ENCODE measurements around the gene PAQR5.

PAQR5 gene

GRCh38 chr15:69402816-69403215 is 104.1 kb downstream of the PAQR5 start:
- Histone ChIP-seq H3K14ac (ENCODE audit: low read length in 2 of 2) (no peak overlapping the region), H2AFZ (ENCODE audit: low read depth, low read length) (no peak overlapping the region), H2BK12ac (ENCODE audit: low read length in 2 of 2) (no peak overlapping the region), H3K4ac (ENCODE audit: low read depth in 1 of 2, low read length in 2 of 2) (no peak overlapping the region), H4K8ac (ENCODE audit: low read length) (peak overlapping the region; percentile 3), H3K9me3 (ENCODE audit: control insufficient read depth, low read length) (no peaks in the 10 kb centered on the region), H3K4me3 (ENCODE audit: insufficient read depth in 1 of 2, low read depth in 1 of 2, low read length in 2 of 2) (no peak overlapping the region), H3K36me3 (ENCODE audit: control insufficient read depth in 1 of 2, insufficient read depth in 2 of 2, low read depth in 1 of 2, low read length in 2 of 2) (no peaks in the 10 kb centered on the region), H2AK5ac (ENCODE audit: low read length, severe bottlenecking) (no peak overlapping the region), H3K23ac (ENCODE audit: low read length in 2 of 2) (no peak overlapping the region), H2BK5ac (ENCODE audit: low read depth, low read length, poor library complexity, severe bottlenecking) (no peak overlapping the region), H3K4me2 (ENCODE audit: low read length, poor library complexity, severe bottlenecking) (no peak overlapping the region), H3K27me3 (ENCODE audit: control insufficient read depth in 1 of 2, insufficient read depth in 1 of 2, low read length in 2 of 2) (no peaks in the 10 kb centered on the region), H3K18ac (ENCODE audit: low read depth in 1 of 2, low read length in 2 of 2) (no peak overlapping the region), H2BK15ac (ENCODE audit: low read depth, poor library complexity, severe bottlenecking) (peak overlapping the region; percentile 44), H4K91ac (ENCODE audit: low read length) (no peak overlapping the region), H3K9ac (ENCODE audit: low read length) (no peak overlapping the region), H2BK120ac (ENCODE audit: low read depth, low read length) (no peak overlapping the region), H3K4me1 (ENCODE audit: control insufficient read depth, insufficient read depth, low read depth, low read length) (peaks cover 3% of the 10 kb centered on the region), H3K79me1 (replicated peaks; ENCODE audit: low read length, poor library complexity, severe bottlenecking) (peaks cover 12% of the 10 kb centered on the region), H3K27ac (ENCODE audit: low read length, poor library complexity, severe bottlenecking) (no peak overlapping the region)
- WGBS, result no CpG with 5 or more reads among the region's 2 CpGs
- DNase-seq, result no peak

- Histone ChIP-seq H3K14ac (ENCODE audit: low read length in 2 of 2) (no peak overlapping the region), H2BK15ac (ENCODE audit: low read depth, poor library complexity, severe bottlenecking) (no peak overlapping the region), H3K27me3 (ENCODE audit: control insufficient read depth in 1 of 2, insufficient read depth in 1 of 2, low read length in 2 of 2) (no peaks in the 10 kb centered on the region), H3K18ac (ENCODE audit: low read depth in 1 of 2, low read length in 2 of 2) (no peak overlapping the region), H3K4me2 (ENCODE audit: low read length, poor library complexity, severe bottlenecking) (no peak overlapping the region), H2AK5ac (ENCODE audit: low read length, severe bottlenecking) (no peak overlapping the region), H3K9me3 (ENCODE audit: control insufficient read depth, low read length) (no peaks in the 10 kb centered on the region), H2BK5ac (ENCODE audit: low read depth, low read length, poor library complexity, severe bottlenecking) (no peak overlapping the region), H3K9ac (ENCODE audit: low read length) (no peak overlapping the region), H2BK120ac (ENCODE audit: low read depth, low read length) (no peak overlapping the region), H3K27ac (ENCODE audit: low read length, poor library complexity, severe bottlenecking) (no peak overlapping the region), H3K36me3 (ENCODE audit: control insufficient read depth in 1 of 2, insufficient read depth in 2 of 2, low read depth in 1 of 2, low read length in 2 of 2) (no peaks in the 10 kb centered on the region), H3K4me3 (ENCODE audit: insufficient read depth in 1 of 2, low read depth in 1 of 2, low read length in 2 of 2) (no peak overlapping the region), H3K79me1 (replicated peaks; ENCODE audit: low read length, poor library complexity, severe bottlenecking) (peaks cover 14% of the 10 kb centered on the region), H4K91ac (ENCODE audit: low read length) (no peak overlapping the region), H2AFZ (ENCODE audit: low read depth, low read length) (no peak overlapping the region), H3K4me1 (ENCODE audit: control insufficient read depth, insufficient read depth, low read depth, low read length) (peaks cover under 1% of the 10 kb centered on the region), H3K4ac (ENCODE audit: low read depth in 1 of 2, low read length in 2 of 2) (no peak overlapping the region), H4K8ac (ENCODE audit: low read length) (no peak overlapping the region), H3K23ac (ENCODE audit: low read length in 2 of 2) (no peak overlapping the region), H2BK12ac (ENCODE audit: low read length in 2 of 2) (no peak overlapping the region)
- WGBS, result 49% methylated on average over 4 of the region's 4 CpGs
- peak; percentile 81 for DNase-seq
These were observed 104.9 kb downstream of the PAQR5 start for GRCh38 chr15:69403594-69403993.

GRCh38 chr15:69405110-69405509 is 106.4 kb downstream of the PAQR5 start:
- no peak overlapping the region for H2BK5ac ChIP-seq (ENCODE audit: low read depth, low read length, poor library complexity, severe bottlenecking)
- H3K9me3 ChIP-seq (ENCODE audit: control insufficient read depth, low read length), result no peaks in the 10 kb centered on the region
- H3K9ac ChIP-seq (ENCODE audit: low read length), result peak overlapping the region; percentile 32
- H3K23ac ChIP-seq (ENCODE audit: low read length in 2 of 2), result no peak overlapping the region
- H3K4me1 ChIP-seq (ENCODE audit: control insufficient read depth, insufficient read depth, low read depth, low read length), result no peaks in the 10 kb centered on the region
- H3K36me3 ChIP-seq (ENCODE audit: control insufficient read depth in 1 of 2, insufficient read depth in 2 of 2, low read depth in 1 of 2, low read length in 2 of 2), result no peaks in the 10 kb centered on the region
- no peak overlapping the region for H3K14ac ChIP-seq (ENCODE audit: low read length in 2 of 2)
- no peak overlapping the region for H4K91ac ChIP-seq (ENCODE audit: low read length)
- no peak overlapping the region for H2AK5ac ChIP-seq (ENCODE audit: low read length, severe bottlenecking)
- WGBS, result 70% methylated on average over 3 of the region's 3 CpGs
- no peak overlapping the region for H3K27ac ChIP-seq (ENCODE audit: low read length, poor library complexity, severe bottlenecking)
- H2BK15ac ChIP-seq (ENCODE audit: low read depth, poor library complexity, severe bottlenecking), result no peak overlapping the region
- H4K8ac ChIP-seq (ENCODE audit: low read length), result no peak overlapping the region
- no peak overlapping the region for H3K4me2 ChIP-seq (ENCODE audit: low read length, poor library complexity, severe bottlenecking)
- DNase-seq, result no peak
- no peak overlapping the region for H3K18ac ChIP-seq (ENCODE audit: low read depth in 1 of 2, low read length in 2 of 2)
- H3K4ac ChIP-seq (ENCODE audit: low read depth in 1 of 2, low read length in 2 of 2), result no peak overlapping the region
- H2BK120ac ChIP-seq (ENCODE audit: low read depth, low read length), result no peak overlapping the region
- peaks cover 17% of the 10 kb centered on the region for H3K79me1 ChIP-seq (replicated peaks; ENCODE audit: low read length, poor library complexity, severe bottlenecking)
- H3K27me3 ChIP-seq (ENCODE audit: control insufficient read depth in 1 of 2, insufficient read depth in 1 of 2, low read length in 2 of 2), result no peaks in the 10 kb centered on the region
- H2AFZ ChIP-seq (ENCODE audit: low read depth, low read length), result no peak overlapping the region
- H2BK12ac ChIP-seq (ENCODE audit: low read length in 2 of 2), result no peak overlapping the region
- H3K4me3 ChIP-seq (ENCODE audit: insufficient read depth in 1 of 2, low read depth in 1 of 2, low read length in 2 of 2), result no peak overlapping the region

- no peak overlapping the region for H3K4me3 ChIP-seq (ENCODE audit: insufficient read depth in 1 of 2, low read depth in 1 of 2, low read length in 2 of 2)
- H3K9ac ChIP-seq (ENCODE audit: low read length), result no peak overlapping the region
- no peak overlapping the region for H2BK12ac ChIP-seq (ENCODE audit: low read length in 2 of 2)
- no peak overlapping the region for H2BK5ac ChIP-seq (ENCODE audit: low read depth, low read length, poor library complexity, severe bottlenecking)
- no peak overlapping the region for H3K18ac ChIP-seq (ENCODE audit: low read depth in 1 of 2, low read length in 2 of 2)
- H2AFZ ChIP-seq (ENCODE audit: low read depth, low read length), result no peak overlapping the region
- H2BK120ac ChIP-seq (ENCODE audit: low read depth, low read length), result no peak overlapping the region
- H3K27me3 ChIP-seq (ENCODE audit: control insufficient read depth in 1 of 2, insufficient read depth in 1 of 2, low read length in 2 of 2), result no peaks in the 10 kb centered on the region
- H3K4me2 ChIP-seq (ENCODE audit: low read length, poor library complexity, severe bottlenecking), result no peak overlapping the region
- H3K9me3 ChIP-seq (ENCODE audit: control insufficient read depth, low read length), result no peaks in the 10 kb centered on the region
- H2BK15ac ChIP-seq (ENCODE audit: low read depth, poor library complexity, severe bottlenecking), result no peak overlapping the region
- no peak for DNase-seq
- H3K14ac ChIP-seq (ENCODE audit: low read length in 2 of 2), result no peak overlapping the region
- no peak overlapping the region for H4K91ac ChIP-seq (ENCODE audit: low read length)
- H3K4me1 ChIP-seq (ENCODE audit: control insufficient read depth, insufficient read depth, low read depth, low read length), result peaks cover 3% of the 10 kb centered on the region
- no peaks in the 10 kb centered on the region for H3K36me3 ChIP-seq (ENCODE audit: control insufficient read depth in 1 of 2, insufficient read depth in 2 of 2, low read depth in 1 of 2, low read length in 2 of 2)
- peaks cover 16% of the 10 kb centered on the region for H3K79me1 ChIP-seq (replicated peaks; ENCODE audit: low read length, poor library complexity, severe bottlenecking)
- no peak overlapping the region for H3K27ac ChIP-seq (ENCODE audit: low read length, poor library complexity, severe bottlenecking)
- WGBS, result 82% methylated on average over 2 of the region's 3 CpGs
- H3K4ac ChIP-seq (ENCODE audit: low read depth in 1 of 2, low read length in 2 of 2), result no peak overlapping the region
- H3K23ac ChIP-seq (ENCODE audit: low read length in 2 of 2), result no peak overlapping the region
- H4K8ac ChIP-seq (ENCODE audit: low read length), result no peak overlapping the region
- H2AK5ac ChIP-seq (ENCODE audit: low read length, severe bottlenecking), result no peak overlapping the region
These were observed 109.1 kb downstream of the PAQR5 start for GRCh38 chr15:69407719-69408400.
